Heart right ventricle (tissue), 16 donors: ENCODE results near the gene PPM1L. TPM values are rescaled to one million over a fixed set of nuclear protein-coding genes. Genes with fewer than 3 reads are reported as not detected.
A peak's percentile ranks its signal among the peaks of the same experiment; 100 is the strongest.
"Not testable (repeated sequence)": the region's sequence is repeated elsewhere in the genome, so short reads cannot be mapped to it uniquely, and the experiment has no call there.

Source experiments
- ATAC-seq, 8 donors: fragments of 200-7000 bp; cut with Tn5 transposase; one replicate each; pipeline ENCODE4 v1.9.1; 2020; ENCODE audit warnings: mild to moderate bottlenecking in 8 of 8, moderate library complexity in 8 of 8, moderate number of reproducible peaks in 1 of 8
- DNase-seq, 2 donors: peaks; one replicate each; pipeline ENCODE4 v3.0.0-alpha.2; 2020
- H3K27ac ChIP-seq, 10 donors: fragments of 200-600 bp; sonication (generic) in 2 of 10; one replicate each; pipeline versions ENCODE4 v1.5.0 to v1.8.0; 2020 to 2022; ENCODE audit warnings: mild to moderate bottlenecking in 3 of 10
- H3K27me3 ChIP-seq, 7 donors: fragments of 200-600 bp; one replicate each; pipeline ENCODE4 v1.8.0; 2021 to 2022; ENCODE audit warnings: mild to moderate bottlenecking in 2 of 7
- H3K36me3 ChIP-seq, 9 donors: fragments of 200-600 bp; sonication (generic) in 1 of 9; one replicate each; pipeline versions ENCODE4 v1.5.0 to v1.8.0; 2020 to 2022; ENCODE audit warnings: mild to moderate bottlenecking in 2 of 9
- H3K4me1 ChIP-seq, 9 donors: fragments of 200-600 bp; sonication (generic) in 1 of 9; one replicate each; pipeline versions ENCODE4 v1.5.0 to v1.8.0; 2020 to 2022; ENCODE audit warnings: mild to moderate bottlenecking in 4 of 9
- H3K4me3 ChIP-seq, 10 donors: fragments of 200-600 bp; sonication (generic) in 2 of 10; one replicate each; pipeline versions ENCODE4 v1.5.0 to v1.8.0; 2020 to 2022; ENCODE audit warnings: mild to moderate bottlenecking in 7 of 10, moderate library complexity in 2 of 10
- H3K9me3 ChIP-seq, 11 donors: fragments of 200-600 bp in 10 of 11; sonication (generic) in 2 of 11; one replicate each; pipeline versions ENCODE4 v1.5.0 to v1.8.0; 2013 to 2022; ENCODE audit warnings: mild to moderate bottlenecking in 2 of 11, control low read depth in 1 of 11, moderate library complexity in 1 of 11
- WGBS, 2 donors: extraction: QIAGEN DNeasy Blood & Tissue Kit; methylation state at CpG; one replicate each; pipeline ENCODE4 v1.1.7; 2013; ENCODE audit warnings: inconsistent platforms in 1 of 2; 5-methylcytosine and 5-hydroxymethylcytosine counted together
- intact Hi-C, 10 donors: fragments of 100-400 bp; cut with DNase I; formaldehyde crosslinking; loops; one replicate each; pipeline versions ENCODE4 v1.11.1 to v1.14.2; 2022
- long read RNA-seq, 3 donors: library from polyadenylated mRNA; unstranded; transcript quantifications; one replicate each; pipeline ENCODE4 v2.0.0, GENCODE V29; 2020 to 2021
- polyA plus RNA-seq, 2 donors: library from polyadenylated mRNA; stranded (reverse); fragments of 200-250 nt; gene quantifications; one replicate each; pipeline ENCODE4 v1.2.3, GENCODE V29; 2013
- total RNA-seq, 10 donors: library from RNA; stranded (reverse); fragmentation: NEBNext Ultra II Directional in 3 of 10; extraction: Animal tissue kit (Norgen Biotek cat#: 25700) in 3 of 10; gene quantifications; one replicate each; pipeline versions ENCODE4 v1.2.1 to v1.2.4, GENCODE V29; 2021 to 2023
- TF ChIP-seq, protein P1 (sequence below), 9 donors: fragments of 200-600 bp; sonication (generic) in 2 of 9; IDR thresholded peaks; one replicate each; pipeline versions ENCODE4 v1.5.0 to v1.8.0; 2021 to 2022; ENCODE audit warnings: antibody characterized with exemption in 9 of 9, mild to moderate bottlenecking in 5 of 9, moderate library complexity in 1 of 9
- donor health status: Arrhythmogenic right ventricular cardiomyopathy.
- donor health status: ischemic (EF 13 %, LVEDD 7.1; RV severe dilation, severe dysfunction).
- donor health status: healthy with polysubstance abuse.
- donor health status: DM: no; HTN: yes; CAD: no.
- donor health status: DM: no; HTN: no; CAD: no.
- donor health status: ischemic (EF 25% LVEDD 6.9; RV normal size, moderate dysfunction).
- donor health status: ischemic (EF 25% LVEDD 5.7; RV mildly dilated, moderate dysfunction).
- donor health status: healthy.
- donor health status: DM: yes; HTN: yes; CAD: no.
- donor health status: Ischemic cardiomyopathy.
- donor health status: ischemic (EF 35%, LVEDD 5.7; RV mildly dilated, moderate dysfunction).
- donor health status: nonischemic (EF 11% LVEDD 7.7; RV severe dilation, severe dysfunction).
- donor health status: DM: yes; HTN: yes; CAD: no.
- donor health status: PGD.
- donor health status: ischemic (EF 29% LVEDD 5.4; RV normal size, mild dysfunction).
- donor health status: nonischemic (EF 23%, LVEDD 6.1; RV moderate dilation, normal function).

PPM1L gene
- total RNA-seq (10 to 100 TPM; 35.5 to 55.5 (median 38.8) TPM), polyA plus RNA-seq (1 to 10 TPM; 4.4 to 6.9 TPM)
- long read RNA-seq, donor 1, partial matches to known transcripts, result 1 of 8 reads
- long read RNA-seq, donor 1, other reads (novel, unspliced or antisense), result 7 of 8 reads
- long read RNA-seq, donor 2, partial matches to known transcripts, result 0 of 11 reads
- long read RNA-seq, donor 2, other reads (novel, unspliced or antisense), result 11 of 11 reads
- long read RNA-seq, donor 3, partial matches to known transcripts, result 0 of 42 reads
- long read RNA-seq, donor 3, other reads (novel, unspliced or antisense), result 42 of 42 reads

DNA sequence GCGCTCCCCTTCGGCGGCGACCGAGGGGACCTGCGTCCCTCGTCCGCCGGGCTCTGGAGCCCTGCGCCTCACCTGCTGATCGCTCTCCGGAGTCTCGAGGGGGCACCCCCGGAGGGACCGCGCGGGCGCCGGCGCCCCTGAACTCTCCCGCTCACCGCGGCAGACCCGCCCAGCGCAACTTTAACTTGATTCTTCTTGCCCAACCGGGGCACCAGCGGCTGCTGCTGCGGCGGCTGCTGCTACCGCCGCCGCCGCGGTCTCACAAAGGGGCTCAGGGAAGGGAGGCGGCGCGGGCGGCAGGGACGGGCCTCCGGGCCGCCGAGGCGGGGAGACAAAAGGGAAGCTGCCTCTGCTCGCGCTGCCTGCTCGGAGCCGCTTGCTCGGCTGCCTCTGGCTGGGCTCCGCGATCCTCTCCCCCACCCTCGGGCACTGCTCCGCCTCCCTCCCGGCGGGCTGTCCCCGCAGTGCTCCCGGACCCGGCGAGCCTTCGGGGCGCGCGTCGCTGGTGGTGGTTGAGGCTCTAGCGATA lies at the start of gene PPM1L:
Gene PPM1L (plus strand): TSS at position 456 of the 529 bp plus-strand sequence.
- Histone ChIP-seq H3K36me3 (no peaks in the 10 kb centered on the region), H3K9me3 (no peaks in the 10 kb centered on the region), H3K4me1 (peaks cover 0 to 44% (median 35%) of the 10 kb centered on the region in 9 donors), H3K27ac (peak within 1 kb of the TSS; percentile 87 to 97 (median 94)), H3K4me3 (peak within 1 kb of the TSS; percentile 85 to 97 (median 90)), H3K27me3 (no peaks in the 10 kb centered on the region)
- 0 to 1% methylated on average over 49 to 64 of the region's 64 CpGs for WGBS, 2 donors
- ATAC-seq, result peak; percentile 26 to 66 (median 39)
- peak; percentile 42 to 74 for DNase-seq
- intact Hi-C loops, result loop anchor here in 8 of 10 donors (2.0 to 10.0 kb wide), 15 partner anchors 41 to 469 kb away; partner anchors contain the start of genes KPNA4 (in 6 of the 8) and NMD3 (in 2 of the 8)
- TF ChIP-seq, protein P1, sequence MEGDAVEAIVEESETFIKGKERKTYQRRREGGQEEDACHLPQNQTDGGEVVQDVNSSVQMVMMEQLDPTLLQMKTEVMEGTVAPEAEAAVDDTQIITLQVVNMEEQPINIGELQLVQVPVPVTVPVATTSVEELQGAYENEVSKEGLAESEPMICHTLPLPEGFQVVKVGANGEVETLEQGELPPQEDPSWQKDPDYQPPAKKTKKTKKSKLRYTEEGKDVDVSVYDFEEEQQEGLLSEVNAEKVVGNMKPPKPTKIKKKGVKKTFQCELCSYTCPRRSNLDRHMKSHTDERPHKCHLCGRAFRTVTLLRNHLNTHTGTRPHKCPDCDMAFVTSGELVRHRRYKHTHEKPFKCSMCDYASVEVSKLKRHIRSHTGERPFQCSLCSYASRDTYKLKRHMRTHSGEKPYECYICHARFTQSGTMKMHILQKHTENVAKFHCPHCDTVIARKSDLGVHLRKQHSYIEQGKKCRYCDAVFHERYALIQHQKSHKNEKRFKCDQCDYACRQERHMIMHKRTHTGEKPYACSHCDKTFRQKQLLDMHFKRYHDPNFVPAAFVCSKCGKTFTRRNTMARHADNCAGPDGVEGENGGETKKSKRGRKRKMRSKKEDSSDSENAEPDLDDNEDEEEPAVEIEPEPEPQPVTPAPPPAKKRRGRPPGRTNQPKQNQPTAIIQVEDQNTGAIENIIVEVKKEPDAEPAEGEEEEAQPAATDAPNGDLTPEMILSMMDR (IDR thresholded peaks at IDR 0.05), result no peak

DNA sequence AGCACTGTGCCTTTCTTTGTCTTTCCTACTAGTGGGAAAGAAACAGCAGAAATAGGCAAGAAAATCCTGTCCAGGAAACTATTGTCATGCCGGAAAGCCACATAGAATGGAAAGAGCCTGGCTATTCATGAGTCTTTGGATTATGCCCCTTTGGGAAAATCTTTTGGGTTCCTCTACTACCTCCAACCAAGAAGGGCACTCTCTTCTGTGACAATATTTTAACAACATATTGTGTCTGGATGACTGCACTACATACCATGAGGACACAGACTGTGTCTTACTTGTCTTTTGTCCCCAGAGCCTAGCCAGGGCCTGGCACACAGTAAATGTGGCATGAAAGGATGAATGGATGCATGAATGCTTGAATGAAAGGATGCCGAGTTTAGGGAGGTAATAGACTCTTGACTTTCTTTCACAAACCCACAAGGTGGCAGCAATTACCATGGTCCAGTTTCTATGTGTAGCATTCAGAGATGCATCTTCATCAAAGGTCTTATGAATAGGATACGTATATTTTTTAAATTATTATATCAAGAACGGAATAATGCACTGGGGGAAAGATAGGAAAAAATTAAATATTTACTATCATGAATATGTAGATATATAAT lies 48.7 kb upstream of the PPM1L start:
- Histone ChIP-seq H3K36me3 (no peaks in the 10 kb centered on the region), H3K9me3 (no peaks in the 10 kb centered on the region), H3K4me1 (no peaks in the 10 kb centered on the region), H3K27me3 (peaks cover 0 to 19% (median 0%) of the 10 kb centered on the region in 7 donors), H3K27ac (no peak overlapping the region), H3K4me3 (no peak overlapping the region)
- WGBS, 2 donors, result 18 to 25% methylated on average over 4 of the region's 4 CpGs
- DNase-seq (peak in 1 of 2 donors; percentile 61), ATAC-seq (peak; percentile 64 to 82 (median 79))
- TF ChIP-seq, protein P1 (IDR thresholded peaks at IDR 0.05), result peak; percentile 31 to 78 (median 67)
- intact Hi-C loops, result loop anchor here (1.0 to 10.0 kb wide), 7 partner anchors 50 to 718 kb away; partner anchors contain the start of gene PPM1L (in 1 of the 10)

DNA sequence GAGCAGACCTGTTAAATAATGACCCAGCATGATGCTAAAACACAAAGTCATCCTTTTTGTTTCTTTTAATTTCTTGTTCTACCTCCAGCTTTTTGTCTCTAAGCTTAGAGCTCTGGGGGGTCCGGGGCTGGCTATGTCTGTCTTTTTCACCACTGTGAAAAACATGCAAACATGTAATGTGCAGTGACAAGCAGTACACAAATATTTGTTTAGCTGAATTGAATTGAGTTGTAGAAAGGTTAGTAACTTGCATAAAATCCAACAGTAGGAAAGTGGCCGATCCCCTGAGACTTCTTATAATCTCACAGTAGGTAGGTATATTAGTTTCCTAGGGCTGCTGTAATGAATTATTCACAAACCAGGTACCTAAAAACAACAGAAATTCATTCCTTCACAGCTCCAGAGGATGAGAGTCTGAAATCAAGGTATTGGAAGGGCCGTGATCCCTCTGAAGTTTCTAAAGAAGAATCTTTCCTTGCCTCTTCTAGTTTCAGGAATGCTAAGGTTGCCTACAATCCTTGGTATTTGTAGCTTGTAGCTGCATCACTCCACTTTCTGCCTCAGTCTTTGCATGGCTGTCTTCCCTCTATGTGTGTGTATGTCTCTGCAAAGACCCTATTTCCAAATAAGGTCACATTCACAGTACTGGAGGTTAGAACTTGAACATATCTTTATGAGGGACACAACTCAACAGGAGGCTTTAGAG lies 46.4 kb upstream of the PPM1L start:
- no peaks in the 10 kb centered on the region for H3K36me3 ChIP-seq
- ATAC-seq, result no peak
- intact Hi-C loops, result loop anchor here (5.0 to 10.0 kb wide), 5 partner anchors 48 to 715 kb away; partner anchors contain the start of gene PPM1L (in 1 of the 10)
- H3K27me3 ChIP-seq, result peaks cover 0 to 19% (median 0%) of the 10 kb centered on the region in 7 donors
- H3K27ac ChIP-seq, result no peak overlapping the region
- no peaks in the 10 kb centered on the region for H3K4me1 ChIP-seq
- TF ChIP-seq, protein P1 (IDR thresholded peaks at IDR 0.05), result no peak
- 86 to 89% methylated on average over 3 of the region's 3 CpGs for WGBS, 2 donors
- no peak overlapping the region for H3K4me3 ChIP-seq
- no peak for DNase-seq
- no peaks in the 10 kb centered on the region for H3K9me3 ChIP-seq

DNA sequence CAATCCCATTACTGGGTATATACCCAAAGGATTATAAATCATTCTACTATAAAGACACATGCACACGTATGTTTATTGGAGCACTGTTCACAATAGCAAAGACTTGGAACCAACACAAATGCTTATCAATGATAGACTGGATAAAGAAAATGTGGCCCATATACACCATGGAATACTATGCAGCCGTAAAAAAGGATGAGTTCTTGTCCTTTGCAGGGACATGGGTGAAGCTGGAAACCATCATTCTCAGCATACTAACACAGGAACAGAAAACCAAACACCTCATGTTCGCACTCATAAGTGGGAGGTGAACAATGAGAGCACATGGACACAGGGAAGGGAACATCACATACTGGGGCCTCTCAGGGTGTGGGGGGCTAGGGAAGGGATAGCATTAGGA lies 42.9 kb upstream of the PPM1L start:
- H3K9me3 ChIP-seq, H3K4me1 ChIP-seq, ATAC-seq, H3K27ac ChIP-seq, H3K36me3 ChIP-seq, H3K4me3 ChIP-seq, intact Hi-C loops, DNase-seq: not testable (repeated sequence)
- WGBS, 2 donors, result 89 to 91% methylated on average over 3 of the region's 3 CpGs
- peaks cover 0 to 10% (median 0%) of the 10 kb centered on the region in 7 donors for H3K27me3 ChIP-seq
